K562 (cell line): ENCODE measurements around the gene CYB5B.

Experiments used
- CXXC5 ChIP-seq: fragments of 250-450 bp; sonication (Bioruptor Pico); IDR thresholded peaks from 2 replicates; pipeline ENCODE4 v1.8.0; 2022; ENCODE audit warnings: inconsistent platforms, mild to moderate bottlenecking, moderate library complexity
- E2F4 ChIP-seq: sonication (generic); formaldehyde crosslinking; IDR thresholded peaks from 2 replicates; pipeline ENCODE4 v1.8.0; 2022; ENCODE audit warnings: mild to moderate bottlenecking, low read depth, missing genetic modification reagents
- HEY1 ChIP-seq: fragments of 250-450 bp; sonication (Bioruptor Pico); IDR thresholded peaks from 2 replicates; pipeline ENCODE4 v1.5.0; 2020; ENCODE audit warnings: mild to moderate bottlenecking, moderate library complexity, borderline replicate concordance
- HMG20B ChIP-seq: fragments of 250-450 bp; sonication (Bioruptor Pico); IDR thresholded peaks from 2 replicates; pipeline ENCODE4 v1.5.0; 2021; ENCODE audit warnings: mild to moderate bottlenecking
- HOXB6 ChIP-seq: fragments of 250-450 bp; sonication (Bioruptor Pico); IDR thresholded peaks from 2 replicates; pipeline ENCODE4 v1.5.1; 2022; ENCODE audit warnings: mild to moderate bottlenecking, borderline replicate concordance
- ZC3H4 ChIP-seq: sonication (generic); formaldehyde crosslinking; IDR thresholded peaks from 2 replicates; pipeline ENCODE4 v1.9.0; 2021; ENCODE audit warnings: missing genetic modification reagents, borderline replicate concordance
- ZHX1 ChIP-seq: fragments of 150-350 bp; conservative IDR thresholded peaks from 2 replicates; pipeline ENCODE4 v1.6.1; 2014; ENCODE audit warnings: low read length

DNA sequence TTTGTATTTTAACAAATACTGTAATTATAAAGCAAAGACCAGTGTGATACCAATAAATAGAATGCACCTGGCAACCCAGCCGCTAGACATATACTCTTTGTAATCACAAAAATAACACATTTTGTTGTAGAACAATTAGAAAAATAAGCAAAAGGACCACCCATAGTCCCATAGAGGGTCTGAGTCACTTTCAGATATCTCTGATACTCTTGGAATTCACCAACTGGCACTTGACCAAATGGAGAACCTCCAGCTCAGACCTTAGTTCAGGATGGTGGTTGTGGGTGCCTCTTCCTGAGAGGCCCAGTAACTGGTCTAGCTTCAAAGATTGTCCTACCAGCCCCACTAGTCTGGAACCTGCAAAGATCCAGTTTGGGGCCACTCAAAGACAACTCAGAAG lies 37.8 kb upstream of the CYB5B start:
- TF ChIP-seq ZHX1, result no peak
- no peak for TF ChIP-seq ZC3H4 (CRISPR knock-in tag)
- TF ChIP-seq HEY1 (CRISPR knock-in tag), result no peak
- no peak for TF ChIP-seq E2F4 (CRISPR knock-in tag)
- TF ChIP-seq CXXC5 (CRISPR knock-in tag), result no peak
- TF ChIP-seq HMG20B, result no peak
- TF ChIP-seq HOXB6 (CRISPR knock-in tag), result no peak
